Nephron progenitor cell (in vitro differentiated cells): ENCODE data around the gene BRPF1.

ENCODE experiments used
- DNase-seq: peaks from one replicate; pipeline ENCODE4 v3.0.0; 2021
- H3K27ac Mint-ChIP-seq: 2 replicates; pipeline ENCODE4 v1.8.0; 2021; ENCODE audit warnings: mild to moderate bottlenecking, moderate library complexity, mixed read lengths
- H3K27me3 Mint-ChIP-seq: 2 replicates; pipeline ENCODE4 v1.8.0; 2021; ENCODE audit warnings: mild to moderate bottlenecking, low read depth, mixed read lengths; ENCODE audit not compliant: poor library complexity
- H3K36me3 Mint-ChIP-seq: 2 replicates; pipeline ENCODE4 v1.8.0; 2021; ENCODE audit warnings: low read depth, mixed read lengths
- H3K4me1 Mint-ChIP-seq: 2 replicates; pipeline ENCODE4 v1.8.0; 2021; ENCODE audit warnings: mixed read lengths
- H3K4me3 Mint-ChIP-seq: 2 replicates; pipeline ENCODE4 v1.8.0; 2021; ENCODE audit warnings: mild to moderate bottlenecking, moderate library complexity, mixed read lengths
- H3K9me3 Mint-ChIP-seq: 2 replicates; pipeline ENCODE4 v1.8.0; 2021; ENCODE audit warnings: mild to moderate bottlenecking, moderate library complexity, mixed read lengths
- TF ChIP-seq, protein P1 (sequence below): fragments of 200-600 bp; sonication (generic); IDR thresholded peaks from 2 replicates; pipeline ENCODE4 v1.5.0; 2021; ENCODE audit warnings: antibody characterized with exemption

BRPF1 gene

DNA sequence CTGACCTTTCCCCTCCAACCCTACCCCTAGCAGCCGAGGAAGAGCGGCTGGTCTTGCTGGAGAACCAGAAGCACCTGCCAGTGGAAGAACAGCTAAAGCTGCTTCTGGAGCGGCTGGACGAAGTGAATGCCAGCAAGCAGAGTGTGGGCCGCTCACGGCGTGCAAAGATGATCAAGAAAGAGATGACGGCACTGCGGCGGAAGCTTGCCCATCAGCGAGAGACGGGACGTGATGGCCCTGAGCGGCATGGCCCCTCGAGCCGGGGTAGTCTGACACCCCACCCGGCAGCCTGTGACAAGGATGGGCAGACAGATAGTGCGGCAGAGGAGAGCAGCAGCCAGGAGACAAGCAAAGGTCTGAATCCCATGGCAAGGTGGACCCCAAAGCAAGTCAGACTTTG is 12.0 kb downstream of the BRPF1 start:
- no peak for DNase-seq
- TF ChIP-seq, protein P1, sequence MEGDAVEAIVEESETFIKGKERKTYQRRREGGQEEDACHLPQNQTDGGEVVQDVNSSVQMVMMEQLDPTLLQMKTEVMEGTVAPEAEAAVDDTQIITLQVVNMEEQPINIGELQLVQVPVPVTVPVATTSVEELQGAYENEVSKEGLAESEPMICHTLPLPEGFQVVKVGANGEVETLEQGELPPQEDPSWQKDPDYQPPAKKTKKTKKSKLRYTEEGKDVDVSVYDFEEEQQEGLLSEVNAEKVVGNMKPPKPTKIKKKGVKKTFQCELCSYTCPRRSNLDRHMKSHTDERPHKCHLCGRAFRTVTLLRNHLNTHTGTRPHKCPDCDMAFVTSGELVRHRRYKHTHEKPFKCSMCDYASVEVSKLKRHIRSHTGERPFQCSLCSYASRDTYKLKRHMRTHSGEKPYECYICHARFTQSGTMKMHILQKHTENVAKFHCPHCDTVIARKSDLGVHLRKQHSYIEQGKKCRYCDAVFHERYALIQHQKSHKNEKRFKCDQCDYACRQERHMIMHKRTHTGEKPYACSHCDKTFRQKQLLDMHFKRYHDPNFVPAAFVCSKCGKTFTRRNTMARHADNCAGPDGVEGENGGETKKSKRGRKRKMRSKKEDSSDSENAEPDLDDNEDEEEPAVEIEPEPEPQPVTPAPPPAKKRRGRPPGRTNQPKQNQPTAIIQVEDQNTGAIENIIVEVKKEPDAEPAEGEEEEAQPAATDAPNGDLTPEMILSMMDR: no peak

GRCh38 chr3:9744162-9744561 is 12.6 kb downstream of the BRPF1 start:
- H3K4me1 Mint-ChIP-seq: peaks cover 4% of the 10 kb centered on the region
- H3K4me3 Mint-ChIP-seq: no peak overlapping the region
- no peaks in the 10 kb centered on the region for H3K27me3 Mint-ChIP-seq
- H3K36me3 Mint-ChIP-seq: peaks cover 74% of the 10 kb centered on the region
- DNase-seq: no peak
- H3K9me3 Mint-ChIP-seq: no peaks in the 10 kb centered on the region
- H3K27ac Mint-ChIP-seq: no peak overlapping the region
- TF ChIP-seq, protein P1: no peak

More for the DNA sequence above, 12.0 kb downstream of the BRPF1 start:
- no peaks in the 10 kb centered on the region for H3K27me3 Mint-ChIP-seq
- no peaks in the 10 kb centered on the region for H3K4me1 Mint-ChIP-seq
- H3K4me3 Mint-ChIP-seq: no peak overlapping the region
- H3K27ac Mint-ChIP-seq: no peak overlapping the region
- peaks cover 79% of the 10 kb centered on the region for H3K36me3 Mint-ChIP-seq
- no peaks in the 10 kb centered on the region for H3K9me3 Mint-ChIP-seq

GRCh38 chr3:9745521-9745920 is 14.0 kb downstream of the BRPF1 start:
- Mint-ChIP-seq H3K27ac (no peak overlapping the region), H3K27me3 (peaks cover under 1% of the 10 kb centered on the region), H3K9me3 (no peaks in the 10 kb centered on the region)

GRCh38 chr3:9746330-9746729 is 14.8 kb downstream of the BRPF1 start:
- TF ChIP-seq, protein P1: no peak
- H3K36me3 Mint-ChIP-seq: peaks cover 62% of the 10 kb centered on the region
- no peak for DNase-seq
- H3K4me3 Mint-ChIP-seq: no peak overlapping the region
- H3K4me1 Mint-ChIP-seq: peaks cover 25% of the 10 kb centered on the region
- H3K9me3 Mint-ChIP-seq: no peaks in the 10 kb centered on the region
- no peak overlapping the region for H3K27ac Mint-ChIP-seq
- peaks cover 3% of the 10 kb centered on the region for H3K27me3 Mint-ChIP-seq

More at GRCh38 chr3:9745521-9745920, 14.0 kb downstream of the BRPF1 start:
- TF ChIP-seq, protein P1: no peak
- Mint-ChIP-seq H3K4me3 (no peak overlapping the region), H3K4me1 (peaks cover 17% of the 10 kb centered on the region), H3K36me3 (peaks cover 63% of the 10 kb centered on the region)
- no peak for DNase-seq

DNA sequence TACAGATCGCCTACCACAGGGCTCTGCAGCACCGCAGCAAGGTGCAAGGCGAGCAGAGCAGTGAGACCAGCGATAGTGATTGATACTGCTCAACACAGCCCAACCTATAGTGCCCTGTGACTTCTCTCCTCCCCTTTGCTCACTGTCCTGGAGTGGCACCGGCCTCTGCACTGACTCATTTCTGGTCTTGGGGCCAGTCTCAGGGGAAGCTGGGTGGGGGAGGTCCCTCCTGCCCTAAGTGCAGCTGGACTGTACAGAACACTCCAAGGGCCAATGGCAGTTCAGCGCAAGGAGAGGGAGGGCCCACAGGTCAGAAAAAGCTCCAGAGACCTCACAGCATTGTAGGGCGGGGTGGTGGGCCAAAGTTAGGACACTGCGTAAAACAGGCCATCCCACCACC is 15.7 kb downstream of the BRPF1 start:
- no peak overlapping the region for H3K4me3 Mint-ChIP-seq
- H3K27me3 Mint-ChIP-seq: peaks cover 3% of the 10 kb centered on the region
- no peaks in the 10 kb centered on the region for H3K9me3 Mint-ChIP-seq
- no peak for DNase-seq
- H3K27ac Mint-ChIP-seq: no peak overlapping the region
- H3K36me3 Mint-ChIP-seq: peaks cover 70% of the 10 kb centered on the region
- H3K4me1 Mint-ChIP-seq: peaks cover 31% of the 10 kb centered on the region
- TF ChIP-seq, protein P1: no peak

GRCh38 chr3:9748031-9748430 is 16.5 kb downstream of the BRPF1 start:
- Mint-ChIP-seq H3K4me1 (peaks cover 31% of the 10 kb centered on the region), H3K4me3 (peak overlapping the region; percentile 94), H3K27me3 (peaks cover 3% of the 10 kb centered on the region), H3K36me3 (peaks cover 66% of the 10 kb centered on the region), H3K27ac (no peak overlapping the region), H3K9me3 (no peaks in the 10 kb centered on the region)
- no peak for DNase-seq
- TF ChIP-seq, protein P1: no peak
